ENCODE results near the gene HECTD1.

DNA sequence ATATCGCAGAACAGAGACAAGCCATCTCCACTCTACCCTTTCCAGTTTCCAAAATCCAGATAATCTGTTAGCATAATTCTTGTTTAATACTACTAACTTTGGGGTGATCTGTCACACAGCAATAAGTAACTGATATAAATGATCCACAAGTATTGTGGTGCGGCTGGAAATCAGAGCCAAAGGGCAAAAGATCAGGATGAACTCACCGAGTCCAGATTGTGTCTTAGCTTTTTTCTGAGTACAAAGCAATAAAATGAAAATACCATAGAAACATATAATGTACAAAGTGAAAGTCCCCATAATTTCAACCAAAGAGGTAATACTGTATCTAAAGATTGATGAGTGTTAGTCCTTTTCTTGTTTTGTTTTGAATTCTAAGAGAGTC, 17.4 kb downstream of the HECTD1 start:
- TF ChIP-seq, protein P1, sequence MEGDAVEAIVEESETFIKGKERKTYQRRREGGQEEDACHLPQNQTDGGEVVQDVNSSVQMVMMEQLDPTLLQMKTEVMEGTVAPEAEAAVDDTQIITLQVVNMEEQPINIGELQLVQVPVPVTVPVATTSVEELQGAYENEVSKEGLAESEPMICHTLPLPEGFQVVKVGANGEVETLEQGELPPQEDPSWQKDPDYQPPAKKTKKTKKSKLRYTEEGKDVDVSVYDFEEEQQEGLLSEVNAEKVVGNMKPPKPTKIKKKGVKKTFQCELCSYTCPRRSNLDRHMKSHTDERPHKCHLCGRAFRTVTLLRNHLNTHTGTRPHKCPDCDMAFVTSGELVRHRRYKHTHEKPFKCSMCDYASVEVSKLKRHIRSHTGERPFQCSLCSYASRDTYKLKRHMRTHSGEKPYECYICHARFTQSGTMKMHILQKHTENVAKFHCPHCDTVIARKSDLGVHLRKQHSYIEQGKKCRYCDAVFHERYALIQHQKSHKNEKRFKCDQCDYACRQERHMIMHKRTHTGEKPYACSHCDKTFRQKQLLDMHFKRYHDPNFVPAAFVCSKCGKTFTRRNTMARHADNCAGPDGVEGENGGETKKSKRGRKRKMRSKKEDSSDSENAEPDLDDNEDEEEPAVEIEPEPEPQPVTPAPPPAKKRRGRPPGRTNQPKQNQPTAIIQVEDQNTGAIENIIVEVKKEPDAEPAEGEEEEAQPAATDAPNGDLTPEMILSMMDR (IDR thresholded peaks at IDR 0.05; ENCODE audit: insufficient read depth, low read length): no peak
- no peak for TF ChIP-seq POLR2AphosphoS5 (IDR thresholded peaks at IDR 0.05; ENCODE audit: low read depth)

Data from HL-60 (cell line).